Upper lobe of left lung (tissue), 6 donors: Measurements from ENCODE around the gene PTGER2. TPM values are rescaled to one million over a fixed set of nuclear protein-coding genes. Genes with fewer than 3 reads are reported as not detected.

Source experiments
- ATAC-seq, 2 donors: fragments of 200-7000 bp; cut with Tn5 transposase; one replicate each; pipeline ENCODE4 v1.9.1; 2022; ENCODE audit warnings: mild to moderate bottlenecking in 2 of 2, moderate library complexity in 2 of 2; ENCODE audit not compliant: low FRiP score in 2 of 2
- DNase-seq, 2 donors: peaks; one replicate each; pipeline ENCODE4 v3.0.0-alpha.2; 2019 to 2020
- H3K27ac ChIP-seq, 4 donors: fragments of 200-600 bp; sonication (generic); one replicate each; pipeline ENCODE4 v1.5.1; 2016 to 2019
- H3K27me3 ChIP-seq, 4 donors: fragments of 200-600 bp; sonication (generic); one replicate each; pipeline ENCODE4 v1.5.1; 2017 to 2019
- H3K36me3 ChIP-seq, 4 donors: fragments of 200-600 bp; sonication (generic); one replicate each; pipeline ENCODE4 v1.5.1; 2016 to 2019
- H3K4me1 ChIP-seq, 4 donors: fragments of 200-600 bp; sonication (generic); one replicate each; pipeline ENCODE4 v1.5.1; 2018 to 2019
- H3K4me3 ChIP-seq, 4 donors: fragments of 200-600 bp; sonication (generic); one replicate each; pipeline ENCODE4 v1.5.1; 2017 to 2019; ENCODE audit warnings: mild to moderate bottlenecking in 2 of 4, moderate library complexity in 1 of 4
- H3K9me3 ChIP-seq, 4 donors: fragments of 200-600 bp; sonication (generic); one replicate each; pipeline ENCODE4 v1.5.1; 2018 to 2019
- CTCF ChIP-seq, 6 experiments: fragments of 450-650 bp in 4 of 6; fragments of 200-600 bp in 2 of 6; sonication (generic) in 2 of 6; IDR thresholded peaks; one replicate each; pipeline ENCODE4 v1.5.1; 2016 to 2019; ENCODE audit warnings: antibody characterized with exemption in 6 of 6
- EP300 ChIP-seq, 4 donors: sonication (generic); formaldehyde crosslinking; IDR thresholded peaks; one replicate each; pipeline ENCODE4 v1.5.1; 2017; ENCODE audit warnings: antibody characterized with exemption in 4 of 4, control low read depth in 2 of 4
- POLR2A ChIP-seq, 4 donors: fragments of 450-650 bp; IDR thresholded peaks; one replicate each; pipeline ENCODE4 v1.5.1; 2016 to 2017; ENCODE audit warnings: antibody characterized with exemption in 4 of 4, mild to moderate bottlenecking in 2 of 4
- POLR2AphosphoS5 ChIP-seq, 2 donors: sonication (generic); formaldehyde crosslinking; IDR thresholded peaks; one replicate each; pipeline ENCODE4 v1.5.1; 2017; ENCODE audit warnings: antibody characterized with exemption in 2 of 2
- WGBS, 2 donors: methylation state at CpG; one replicate each; pipeline ENCODE4 v1.1.5; 2017 to 2018; 5-methylcytosine and 5-hydroxymethylcytosine counted together
- total RNA-seq, 6 donors: library from RNA; depleted of rRNA in 4 of 6; stranded (reverse); fragments of >200 nt in 4 of 6; gene quantifications; one replicate each; pipeline versions ENCODE4 v1.1.0 to v1.2.1, GENCODE V29; 2016 to 2021
- donor health status: DM: no; HTN: no; CAD: no; lungs with moderate emphysema.
- donor health status: DM: no; HTN: yes; CAD: no; lungs with severe emphysema.

PTGER2 gene
- total RNA-seq, 6 donors from 2014 or later = 1.6 to 10.5 (median 8.5) TPM

GRCh38 chr14:52325630-52326029 is 11.5 kb downstream of the PTGER2 start:
- ATAC-seq = no peak
- peaks cover 8 to 11% (median 10%) of the 10 kb centered on the region in 4 donors for H3K4me1 ChIP-seq
- TF ChIP-seq CTCF (IDR thresholded peaks at IDR 0.05) = no peak
- no peak for TF ChIP-seq POLR2AphosphoS5 (IDR thresholded peaks at IDR 0.05)
- no peak for TF ChIP-seq POLR2A (IDR thresholded peaks at IDR 0.05)
- no peak for TF ChIP-seq EP300 (IDR thresholded peaks at IDR 0.05)

GRCh38 chr14:52327374-52328226 is 13.5 kb downstream of the PTGER2 start:
- no peak for DNase-seq

More at GRCh38 chr14:52325630-52326029, 11.5 kb downstream of the PTGER2 start:
- H3K27ac ChIP-seq = peak overlapping the region in 1 of 4 donors; percentile 13
- H3K27me3 ChIP-seq = no peaks in the 10 kb centered on the region
- 87 to 89% methylated on average over 3 of the region's 3 CpGs for WGBS, 2 donors
- no peaks in the 10 kb centered on the region for H3K36me3 ChIP-seq
- peaks cover 0 to 10% (median 6%) of the 10 kb centered on the region in 4 donors for H3K9me3 ChIP-seq
- no peak for DNase-seq
- H3K4me3 ChIP-seq = no peak overlapping the region

GRCh38 chr14:52328276-52328675 is 14.2 kb downstream of the PTGER2 start:
- Histone ChIP-seq H3K4me1 (peaks cover 8 to 11% (median 10%) of the 10 kb centered on the region in 4 donors), H3K27me3 (no peaks in the 10 kb centered on the region), H3K9me3 (no peaks in the 10 kb centered on the region), H3K4me3 (no peak overlapping the region), H3K27ac (peak overlapping the region in 2 of 4 donors; percentile 29 to 30), H3K36me3 (no peaks in the 10 kb centered on the region)
- DNase-seq = no peak
- TF ChIP-seq POLR2A (IDR thresholded peaks at IDR 0.05) = no peak
- no peak for TF ChIP-seq POLR2AphosphoS5 (IDR thresholded peaks at IDR 0.05)
- TF ChIP-seq CTCF (IDR thresholded peaks at IDR 0.05) = no peak
- TF ChIP-seq EP300 (IDR thresholded peaks at IDR 0.05) = no peak
- ATAC-seq = no peak

More at GRCh38 chr14:52327374-52328226, 13.5 kb downstream of the PTGER2 start:
- TF ChIP-seq POLR2AphosphoS5 (IDR thresholded peaks at IDR 0.05) (peak in 1 of 2 donors; percentile 62), CTCF (IDR thresholded peaks at IDR 0.05) (no peak), EP300 (IDR thresholded peaks at IDR 0.05) (peak in 3 of 4 donors; percentile 3 to 45 (median 29)), POLR2A (IDR thresholded peaks at IDR 0.05) (no peak)
- peak in 1 of 2 donors; percentile 73 for ATAC-seq
- peaks cover 8 to 11% (median 10%) of the 10 kb centered on the region in 4 donors for H3K4me1 ChIP-seq
- H3K9me3 ChIP-seq = peaks cover 0 to 2% (median 0%) of the 10 kb centered on the region in 4 donors
- WGBS, 2 donors = 41 to 43% methylated on average over 4 of the region's 4 CpGs
- peak overlapping the region; percentile 16 to 31 (median 30) for H3K27ac ChIP-seq
- no peaks in the 10 kb centered on the region for H3K36me3 ChIP-seq
- H3K4me3 ChIP-seq = no peak overlapping the region
- H3K27me3 ChIP-seq = no peaks in the 10 kb centered on the region

- Histone ChIP-seq H3K27ac (no peak overlapping the region), H3K36me3 (no peaks in the 10 kb centered on the region), H3K9me3 (no peaks in the 10 kb centered on the region), H3K4me3 (no peak overlapping the region), H3K4me1 (peaks cover 8 to 11% (median 10%) of the 10 kb centered on the region in 4 donors), H3K27me3 (no peaks in the 10 kb centered on the region)
- TF ChIP-seq POLR2AphosphoS5 (IDR thresholded peaks at IDR 0.05) (no peak), EP300 (IDR thresholded peaks at IDR 0.05) (no peak), CTCF (IDR thresholded peaks at IDR 0.05) (no peak), POLR2A (IDR thresholded peaks at IDR 0.05) (no peak)
- no peak for DNase-seq
- 64 to 79% methylated on average over 6 of the region's 6 CpGs for WGBS, 2 donors
- ATAC-seq = no peak
Measured at GRCh38 chr14:52329678-52330369, 15.7 kb downstream of the PTGER2 start.
